Measurements from ENCODE around the gene BEX2.
"Not testable (repeated sequence)": the region's sequence is repeated elsewhere in the genome, so short reads cannot be mapped to it uniquely, and the experiment has no call there.

The BEX2 gene

GRCh38 chrX:103329991-103330390, 19.2 kb upstream of the BEX2 start, which contains the start of gene TCEAL7:
TSS of gene TCEAL7 (plus strand) at chrX:103330239. CDS start at chrX:103331404, 1,165 bp downstream.
- H3K27ac ChIP-seq = no peak within 1 kb of the TSS
- DNase-seq = no peak
- in situ Hi-C loops (cut with HindIII; ENCODE audit: low pct_ligation_motif_present, low sequenced_read_pairs) = no loop called here
- H3K27me3 ChIP-seq (replicated peaks) = no peaks in the 10 kb centered on the region
- peak within 1 kb of the TSS; percentile 53 for H3K4me3 ChIP-seq (ENCODE audit: low read depth, low read length)
- no peak for TF ChIP-seq CTCF (IDR thresholded peaks at IDR 0.05; ENCODE audit: low read depth, low read length, missing control alignments)
- H3K36me3 ChIP-seq (replicated peaks) = no peaks in the 10 kb centered on the region

- Histone ChIP-seq H3K4me3 (ENCODE audit: low read depth, low read length) (no peak overlapping the region), H3K27me3 (replicated peaks) (peaks cover 2% of the 10 kb centered on the region), H3K27ac (no peak overlapping the region), H3K36me3 (replicated peaks) (no peaks in the 10 kb centered on the region)
- no peak for TF ChIP-seq CTCF (IDR thresholded peaks at IDR 0.05; ENCODE audit: low read depth, low read length, missing control alignments)
- in situ Hi-C loops (cut with HindIII; ENCODE audit: low pct_ligation_motif_present, low sequenced_read_pairs) = no loop called here
- DNase-seq = no peak
Measured at GRCh38 chrX:103311399-103311780, 600 bp upstream of the BEX2 start.

- no peak for DNase-seq
- peak overlapping the region; percentile 52 for H3K4me3 ChIP-seq (ENCODE audit: low read depth, low read length)
- H3K27ac ChIP-seq = no peak overlapping the region
- peaks cover 2% of the 10 kb centered on the region for H3K27me3 ChIP-seq (replicated peaks)
- no peaks in the 10 kb centered on the region for H3K36me3 ChIP-seq (replicated peaks)
- in situ Hi-C loops (cut with HindIII; ENCODE audit: low pct_ligation_motif_present, low sequenced_read_pairs) = no loop called here
- no peak for TF ChIP-seq CTCF (IDR thresholded peaks at IDR 0.05; ENCODE audit: low read depth, low read length, missing control alignments)
Measured at GRCh38 chrX:103309860-103310554, 783 bp downstream of the BEX2 start.

GRCh38 chrX:103305666-103306065, 5.1 kb downstream of the BEX2 start:
- H3K36me3 ChIP-seq (replicated peaks); H3K27ac ChIP-seq; DNase-seq; H3K27me3 ChIP-seq (replicated peaks); H3K4me3 ChIP-seq (ENCODE audit: low read depth, low read length); in situ Hi-C loops (cut with HindIII; ENCODE audit: low pct_ligation_motif_present, low sequenced_read_pairs): not testable (repeated sequence)

- DNase-seq = no peak
- no peaks in the 10 kb centered on the region for H3K36me3 ChIP-seq (replicated peaks)
- no peak overlapping the region for H3K27ac ChIP-seq
- no peaks in the 10 kb centered on the region for H3K27me3 ChIP-seq (replicated peaks)
- no peak for TF ChIP-seq CTCF (IDR thresholded peaks at IDR 0.05; ENCODE audit: low read depth, low read length, missing control alignments)
- no peak overlapping the region for H3K4me3 ChIP-seq (ENCODE audit: low read depth, low read length)
- in situ Hi-C loops (cut with HindIII; ENCODE audit: low pct_ligation_motif_present, low sequenced_read_pairs) = no loop called here
Measured at GRCh38 chrX:103304705-103305104, 6.1 kb downstream of the BEX2 start.

GRCh38 chrX:103293118-103293517, 17.7 kb downstream of the BEX2 start:
- TF ChIP-seq CTCF (IDR thresholded peaks at IDR 0.05; ENCODE audit: low read depth, low read length, missing control alignments) = no peak
- H3K4me3 ChIP-seq (ENCODE audit: low read depth, low read length) = no peak overlapping the region
- H3K27me3 ChIP-seq (replicated peaks) = no peaks in the 10 kb centered on the region
- in situ Hi-C loops (cut with HindIII; ENCODE audit: low pct_ligation_motif_present, low sequenced_read_pairs) = no loop called here
- no peak overlapping the region for H3K27ac ChIP-seq
- H3K36me3 ChIP-seq (replicated peaks) = no peaks in the 10 kb centered on the region
- DNase-seq = no peak

Data from brain microvascular endothelial cell (primary cell).